HepG2 (cell line): ENCODE results near the gene BCAN. TPM values are rescaled to one million over a fixed set of nuclear protein-coding genes. Genes with fewer than 3 reads are reported as not detected.

Experiments used
- AGO1 ChIP-seq: fragments of 200-400 bp; formaldehyde crosslinking; IDR thresholded peaks from 2 replicates; pipeline ENCODE4 v1.6.1; 2017; ENCODE audit warnings: mild to moderate bottlenecking, low read depth, low read length, moderate library complexity; ENCODE audit not compliant: poor library complexity, severe bottlenecking
- BCL6 ChIP-seq: IDR thresholded peaks from 2 replicates; pipeline ENCODE4 v1.6.1; 2016; ENCODE audit warnings: missing genetic modification reagents, missing compliant biosample characterization
- CENPT ChIP-seq: sonication (generic); formaldehyde crosslinking; IDR thresholded peaks from 2 replicates; pipeline ENCODE4 v1.8.0; 2022; ENCODE audit warnings: low read depth, mild to moderate bottlenecking, moderate library complexity, missing genetic modification reagents
- CENPX ChIP-seq: sonication (generic); formaldehyde crosslinking; IDR thresholded peaks from 2 replicates; pipeline ENCODE4 v1.9.0; 2021; ENCODE audit warnings: mild to moderate bottlenecking, missing genetic modification reagents, moderate library complexity
- EHMT2 ChIP-seq: fragments of 200-600 bp; sonication (generic); IDR thresholded peaks from 2 replicates; pipeline ENCODE4 v1.7.0; 2017; ENCODE audit warnings: antibody characterized with exemption, low read depth, low read length, borderline replicate concordance
- ELF1 ChIP-seq: sonication (generic); formaldehyde crosslinking; IDR thresholded peaks from 2 replicates; pipeline ENCODE4 v1.4.0; 2020; ENCODE audit warnings: missing genetic modification reagents
- ESRRA ChIP-seq: sonication (generic); formaldehyde crosslinking; IDR thresholded peaks from 2 replicates; pipeline ENCODE4 v1.5.1; 2020; ENCODE audit warnings: mild to moderate bottlenecking, low read depth, missing genetic modification reagents
- HDAC6 ChIP-seq: fragments of 200-600 bp; sonication (generic); IDR thresholded peaks from 2 replicates; pipeline ENCODE4 v1.7.0; 2017; ENCODE audit warnings: mild to moderate bottlenecking, antibody characterized with exemption, low read length, low read depth
- HMG20B ChIP-seq: conservative IDR thresholded peaks from 2 replicates; pipeline ENCODE4 v1.6.1; 2016; ENCODE audit warnings: missing genetic modification reagents, missing compliant biosample characterization
- HOXA5 ChIP-seq: sonication (generic); formaldehyde crosslinking; IDR thresholded peaks from 2 replicates; pipeline ENCODE4 v1.4.0; 2020; ENCODE audit warnings: missing genetic modification reagents
- KDM3A ChIP-seq: IDR thresholded peaks from 2 replicates; pipeline ENCODE4 v1.6.1; 2018; ENCODE audit warnings: low read depth, missing compliant biosample characterization
- MAFK ChIP-seq, 2 experiments: IDR thresholded peaks in 1 of 2; conservative IDR thresholded peaks in 1 of 2; 2 replicates each; pipeline ENCODE4 v1.6.1; 2011; ENCODE audit warnings: improper control_type of control experiment in 2 of 2, low read length in 2 of 2
- MTF2 ChIP-seq: sonication (generic); formaldehyde crosslinking; IDR thresholded peaks from 2 replicates; pipeline ENCODE4 v1.5.0; 2020; ENCODE audit warnings: missing genetic modification reagents, borderline replicate concordance
- NBN ChIP-seq: fragments of 450-650 bp; conservative IDR thresholded peaks from 2 replicates; pipeline ENCODE4 v1.6.1; 2017
- NFIB ChIP-seq: sonication (generic); formaldehyde crosslinking; IDR thresholded peaks from 2 replicates; pipeline ENCODE4 v1.9.0; 2021; ENCODE audit warnings: missing genetic modification reagents, mild to moderate bottlenecking, borderline replicate concordance
- POGZ ChIP-seq: sonication (generic); formaldehyde crosslinking; IDR thresholded peaks from 2 replicates; pipeline ENCODE4 v1.4.0; 2020; ENCODE audit warnings: mild to moderate bottlenecking, missing genetic modification reagents
- ZBTB20 ChIP-seq: sonication (generic); formaldehyde crosslinking; IDR thresholded peaks from 2 replicates; pipeline ENCODE4 v1.8.1; 2023; ENCODE audit warnings: missing genetic modification reagents, low read depth, mild to moderate bottlenecking, borderline replicate concordance
- ZBTB7B ChIP-seq: sonication (generic); formaldehyde crosslinking; IDR thresholded peaks from 2 replicates; pipeline ENCODE4 v1.4.0; 2020; ENCODE audit warnings: missing genetic modification reagents
- ZNF552 ChIP-seq: sonication (generic); formaldehyde crosslinking; IDR thresholded peaks from 2 replicates; pipeline ENCODE4 v1.9.0; 2022; ENCODE audit warnings: missing genetic modification reagents, mild to moderate bottlenecking, borderline replicate concordance
- ZSCAN21 ChIP-seq: sonication (generic); formaldehyde crosslinking; IDR thresholded peaks from 2 replicates; pipeline ENCODE4 v1.8.0; 2022; ENCODE audit warnings: mild to moderate bottlenecking, missing genetic modification reagents, moderate library complexity, borderline replicate concordance
- polyA plus RNA-seq, 8 experiments: library from polyadenylated mRNA; depleted of rRNA in 3 of 8; stranded (reverse) in 7 of 8; unstranded in 1 of 8; fragments of >200 nt; fragmentation: Illumina TruSeq in 4 of 8; extraction: Trizol in 4 of 8; gene quantifications; 2 replicates each; pipeline versions ENCODE4 v1.2.1 to v1.2.3, GENCODE V29; 2011 to 2016; ENCODE audit warnings: low read depth in 4 of 8, missing spikeins in 1 of 8, mixed read lengths in 1 of 8; ENCODE audit not compliant: insufficient read depth in 1 of 8
- total RNA-seq, 5 experiments: library from RNA; depleted of rRNA; stranded (reverse); fragments of >200 nt; fragmentation: Illumina TruSeq; extraction: Trizol; gene quantifications; 2 replicates each; pipeline ENCODE4 v1.2.3, GENCODE V29; 2016; ENCODE audit warnings: low read depth in 1 of 5
- TF ChIP-seq, protein P1 (sequence below): sonication (generic); formaldehyde crosslinking; IDR thresholded peaks from 2 replicates; pipeline ENCODE4 v1.4.0; 2020; ENCODE audit warnings: missing genetic modification reagents
- TF ChIP-seq, protein P2 (sequence below): sonication (generic); formaldehyde crosslinking; IDR thresholded peaks from 2 replicates; pipeline ENCODE4 v1.8.1; 2022; ENCODE audit warnings: low read depth, mild to moderate bottlenecking, missing genetic modification reagents
- TF ChIP-seq, protein P3 (sequence below): sonication (generic); formaldehyde crosslinking; IDR thresholded peaks from 2 replicates; pipeline ENCODE4 v1.4.0; 2020; ENCODE audit warnings: missing genetic modification reagents, borderline replicate concordance

BCAN gene
- total and polyA plus RNA-seq, 2 of the 13 experiments (the other 11 are each of a cell fraction or from before 2014, with no cell fraction given) = not detected

DNA sequence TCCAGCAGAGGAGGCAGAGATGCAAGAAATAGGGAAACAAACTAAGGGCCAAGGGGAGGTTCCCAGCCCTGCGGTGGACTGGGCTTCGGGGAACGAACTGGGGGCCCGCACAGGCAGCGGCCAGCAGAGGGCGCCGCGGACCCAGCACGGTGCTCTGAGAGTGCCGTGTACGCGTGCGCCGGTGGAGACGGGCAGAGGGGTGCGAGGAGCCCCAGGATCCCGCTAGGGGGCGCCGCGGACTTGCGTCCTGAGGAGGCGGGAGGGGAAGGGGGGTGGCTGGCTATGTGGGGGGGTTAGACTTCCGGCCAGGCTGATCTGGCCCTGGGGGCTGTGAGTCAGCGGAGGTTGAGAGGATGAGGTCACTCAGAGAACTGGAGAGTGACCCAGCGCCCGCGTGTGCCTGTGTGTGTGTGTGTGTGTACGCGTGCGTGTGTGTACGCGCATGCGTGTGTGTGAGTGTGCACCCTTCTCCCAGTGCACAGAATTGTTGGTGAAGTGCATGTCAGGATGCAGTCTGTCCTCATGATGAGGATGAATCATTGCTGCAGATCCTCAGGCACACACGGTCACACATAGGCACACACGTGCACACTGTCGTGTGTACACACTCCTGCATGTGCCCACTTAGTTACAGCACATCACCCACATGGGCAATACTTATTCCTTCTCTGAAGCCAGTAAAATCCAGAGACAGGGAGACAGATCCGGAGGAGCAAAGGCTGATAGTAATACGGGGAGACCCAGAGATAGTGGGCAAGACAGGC lies 18.3 kb downstream of the BCAN start (continued):
- TF ChIP-seq MTF2 (CRISPR knock-in tag) = no peak
- TF ChIP-seq, protein P1, sequence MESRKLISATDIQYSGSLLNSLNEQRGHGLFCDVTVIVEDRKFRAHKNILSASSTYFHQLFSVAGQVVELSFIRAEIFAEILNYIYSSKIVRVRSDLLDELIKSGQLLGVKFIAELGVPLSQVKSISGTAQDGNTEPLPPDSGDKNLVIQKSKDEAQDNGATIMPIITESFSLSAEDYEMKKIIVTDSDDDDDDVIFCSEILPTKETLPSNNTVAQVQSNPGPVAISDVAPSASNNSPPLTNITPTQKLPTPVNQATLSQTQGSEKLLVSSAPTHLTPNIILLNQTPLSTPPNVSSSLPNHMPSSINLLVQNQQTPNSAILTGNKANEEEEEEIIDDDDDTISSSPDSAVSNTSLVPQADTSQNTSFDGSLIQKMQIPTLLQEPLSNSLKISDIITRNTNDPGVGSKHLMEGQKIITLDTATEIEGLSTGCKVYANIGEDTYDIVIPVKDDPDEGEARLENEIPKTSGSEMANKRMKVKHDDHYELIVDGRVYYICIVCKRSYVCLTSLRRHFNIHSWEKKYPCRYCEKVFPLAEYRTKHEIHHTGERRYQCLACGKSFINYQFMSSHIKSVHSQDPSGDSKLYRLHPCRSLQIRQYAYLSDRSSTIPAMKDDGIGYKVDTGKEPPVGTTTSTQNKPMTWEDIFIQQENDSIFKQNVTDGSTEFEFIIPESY (CRISPR knock-in tag) = peak; percentile 17; the same call in 1 of the 2 replicates
- no peak for TF ChIP-seq CENPX (CRISPR knock-in tag)
- TF ChIP-seq ZNF552 (CRISPR knock-in tag) = no peak
- TF ChIP-seq HMG20B (CRISPR knock-in tag) = 0 out of 2 replicates have a peak, but pooled peaks have one; percentile 21
- no peak for TF ChIP-seq HDAC6
- TF ChIP-seq EHMT2 = no peak
- no peak; the same call in 1 of the 2 replicates for TF ChIP-seq HOXA5 (CRISPR knock-in tag)
- peak; percentile 57 for TF ChIP-seq POGZ (CRISPR knock-in tag)
- TF ChIP-seq ZBTB7B (CRISPR knock-in tag) = peak; percentile 60; the same call in 1 of the 2 replicates
- peak; percentile 58; the same call in 1 of the 2 replicates for TF ChIP-seq ZSCAN21
- TF ChIP-seq ELF1 (CRISPR knock-in tag) = peak; percentile 63
- no peak for TF ChIP-seq MAFK (conservative IDR thresholded peaks at IDR 0.05 in 1 of 2, IDR thresholded peaks at IDR 0.05 in 1 of 2; ENCODE audit: low read length in 2 of 2)
- peak; percentile 25 for TF ChIP-seq ESRRA (CRISPR knock-in tag)
- TF ChIP-seq AGO1 = no peak
- no peak for TF ChIP-seq NBN
- TF ChIP-seq KDM3A (CRISPR knock-in tag) = peak; percentile 90; the same call in 1 of the 2 replicates
- peak; percentile 43; the same call in 1 of the 2 replicates for TF ChIP-seq BCL6 (CRISPR knock-in tag)
- no peak for TF ChIP-seq NFIB (CRISPR knock-in tag)
- TF ChIP-seq, protein P2, sequence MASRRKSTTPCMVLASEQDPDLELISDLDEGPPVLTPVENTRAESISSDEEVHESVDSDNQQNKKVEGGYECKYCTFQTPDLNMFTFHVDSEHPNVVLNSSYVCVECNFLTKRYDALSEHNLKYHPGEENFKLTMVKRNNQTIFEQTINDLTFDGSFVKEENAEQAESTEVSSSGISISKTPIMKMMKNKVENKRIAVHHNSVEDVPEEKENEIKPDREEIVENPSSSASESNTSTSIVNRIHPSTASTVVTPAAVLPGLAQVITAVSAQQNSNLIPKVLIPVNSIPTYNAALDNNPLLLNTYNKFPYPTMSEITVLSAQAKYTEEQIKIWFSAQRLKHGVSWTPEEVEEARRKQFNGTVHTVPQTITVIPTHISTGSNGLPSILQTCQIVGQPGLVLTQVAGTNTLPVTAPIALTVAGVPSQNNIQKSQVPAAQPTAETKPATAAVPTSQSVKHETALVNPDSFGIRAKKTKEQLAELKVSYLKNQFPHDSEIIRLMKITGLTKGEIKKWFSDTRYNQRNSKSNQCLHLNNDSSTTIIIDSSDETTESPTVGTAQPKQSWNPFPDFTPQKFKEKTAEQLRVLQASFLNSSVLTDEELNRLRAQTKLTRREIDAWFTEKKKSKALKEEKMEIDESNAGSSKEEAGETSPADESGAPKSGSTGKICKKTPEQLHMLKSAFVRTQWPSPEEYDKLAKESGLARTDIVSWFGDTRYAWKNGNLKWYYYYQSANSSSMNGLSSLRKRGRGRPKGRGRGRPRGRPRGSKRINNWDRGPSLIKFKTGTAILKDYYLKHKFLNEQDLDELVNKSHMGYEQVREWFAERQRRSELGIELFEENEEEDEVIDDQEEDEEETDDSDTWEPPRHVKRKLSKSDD (CRISPR knock-in tag) = no peak
- TF ChIP-seq ZBTB20 (CRISPR knock-in tag) = peak; percentile 83
- no peak for TF ChIP-seq CENPT (CRISPR knock-in tag)
- TF ChIP-seq, protein P3, sequence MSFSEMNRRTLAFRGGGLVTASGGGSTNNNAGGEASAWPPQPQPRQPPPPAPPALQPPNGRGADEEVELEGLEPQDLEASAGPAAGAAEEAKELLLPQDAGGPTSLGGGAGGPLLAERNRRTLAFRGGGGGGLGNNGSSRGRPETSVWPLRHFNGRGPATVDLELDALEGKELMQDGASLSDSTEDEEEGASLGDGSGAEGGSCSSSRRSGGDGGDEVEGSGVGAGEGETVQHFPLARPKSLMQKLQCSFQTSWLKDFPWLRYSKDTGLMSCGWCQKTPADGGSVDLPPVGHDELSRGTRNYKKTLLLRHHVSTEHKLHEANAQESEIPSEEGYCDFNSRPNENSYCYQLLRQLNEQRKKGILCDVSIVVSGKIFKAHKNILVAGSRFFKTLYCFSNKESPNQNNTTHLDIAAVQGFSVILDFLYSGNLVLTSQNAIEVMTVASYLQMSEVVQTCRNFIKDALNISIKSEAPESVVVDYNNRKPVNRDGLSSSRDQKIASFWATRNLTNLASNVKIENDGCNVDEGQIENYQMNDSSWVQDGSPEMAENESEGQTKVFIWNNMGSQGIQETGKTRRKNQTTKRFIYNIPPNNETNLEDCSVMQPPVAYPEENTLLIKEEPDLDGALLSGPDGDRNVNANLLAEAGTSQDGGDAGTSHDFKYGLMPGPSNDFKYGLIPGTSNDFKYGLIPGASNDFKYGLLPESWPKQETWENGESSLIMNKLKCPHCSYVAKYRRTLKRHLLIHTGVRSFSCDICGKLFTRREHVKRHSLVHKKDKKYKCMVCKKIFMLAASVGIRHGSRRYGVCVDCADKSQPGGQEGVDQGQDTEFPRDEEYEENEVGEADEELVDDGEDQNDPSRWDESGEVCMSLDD = no peak
